ENCODE data around the gene GID4. TPM values are rescaled to one million over a fixed set of nuclear protein-coding genes. Genes with fewer than 3 reads are reported as not detected.

GID4 gene
- total and polyA plus RNA-seq, 2 of the 13 experiments (the other 11 are each of a cell fraction or from before 2014, with no cell fraction given) = 4.3 to 6.1 TPM

- peak; percentile 80; the same call in 1 of the 2 replicates for TF ChIP-seq ZNF343 (CRISPR knock-in tag; IDR thresholded peaks at IDR 0.05)
- no peak for TF ChIP-seq SP140L (CRISPR knock-in tag; IDR thresholded peaks at IDR 0.05; ENCODE audit: borderline replicate concordance)
- no peak for TF ChIP-seq RORA (CRISPR knock-in tag; IDR thresholded peaks at IDR 0.05)
- no peak for TF ChIP-seq MTERF4 (CRISPR knock-in tag; IDR thresholded peaks at IDR 0.05)
- TF ChIP-seq GLMP (CRISPR knock-in tag; IDR thresholded peaks at IDR 0.05; ENCODE audit: borderline replicate concordance) = no peak
- TF ChIP-seq SAP130 (CRISPR knock-in tag; IDR thresholded peaks at IDR 0.05; ENCODE audit: low read depth) = peak; percentile 96
- peak; percentile 60 for TF ChIP-seq BCL3 (CRISPR knock-in tag; IDR thresholded peaks at IDR 0.05)
- TF ChIP-seq ZNF781 (CRISPR knock-in tag; IDR thresholded peaks at IDR 0.05; ENCODE audit: borderline replicate concordance, not compliant biosample characterization) = peak; percentile 92
- no peak for TF ChIP-seq HDAC6 (IDR thresholded peaks at IDR 0.05; ENCODE audit: low read depth, low read length)
- TF ChIP-seq ZNF3 (CRISPR knock-in tag; IDR thresholded peaks at IDR 0.05) = no peak
- 0 out of 2 replicates have a peak, but pooled peaks have one; percentile 88 for TF ChIP-seq BRF2 (CRISPR knock-in tag; IDR thresholded peaks at IDR 0.05)
- no peak for TF ChIP-seq ZNF33B (CRISPR knock-in tag; IDR thresholded peaks at IDR 0.05)
- no peak for TF ChIP-seq FIP1L1 (IDR thresholded peaks at IDR 0.05; ENCODE audit: borderline replicate concordance, insufficient read depth, low read depth, low read length)
- TF ChIP-seq ZNF672 (CRISPR knock-in tag; IDR thresholded peaks at IDR 0.05) = no peak
- TF ChIP-seq MXI1 (IDR thresholded peaks at IDR 0.05; ENCODE audit: borderline replicate concordance, low read depth, low read length) = peak; percentile 94; the same call in 2 of the 3 replicates
- TF ChIP-seq FOXO1 (CRISPR knock-in tag; IDR thresholded peaks at IDR 0.05) = peak; percentile 58
- peak; percentile 100 for TF ChIP-seq ZGPAT (CRISPR knock-in tag; IDR thresholded peaks at IDR 0.05)
- TF ChIP-seq MAZ (IDR thresholded peaks at IDR 0.05; ENCODE audit: borderline replicate concordance, low read depth, low read length) = peak; percentile 90
- peak; percentile 94 for TF ChIP-seq MAZ (CRISPR knock-in tag; IDR thresholded peaks at IDR 0.05; ENCODE audit: low read depth)
- TF ChIP-seq MNT (IDR thresholded peaks at IDR 0.05) = peak; percentile 59; the same call in 1 of the 2 replicates
- no peak; the same call in 1 of the 2 replicates for TF ChIP-seq CREBL2 (CRISPR knock-in tag; IDR thresholded peaks at IDR 0.05; ENCODE audit: borderline replicate concordance)
Measured at GRCh38 chr17:18087610-18088491, 48.6 kb downstream of the GID4 start, which contains the start of gene DRG2 (continued).

All from HepG2 (cell line).